ENCODE results near the gene C2CD3. TPM values are rescaled to one million over a fixed set of nuclear protein-coding genes. Genes with fewer than 3 reads are reported as not detected.

C2CD3 gene
- total RNA-seq, 1 donor from 2014 or later, result 23.8 TPM

DNA sequence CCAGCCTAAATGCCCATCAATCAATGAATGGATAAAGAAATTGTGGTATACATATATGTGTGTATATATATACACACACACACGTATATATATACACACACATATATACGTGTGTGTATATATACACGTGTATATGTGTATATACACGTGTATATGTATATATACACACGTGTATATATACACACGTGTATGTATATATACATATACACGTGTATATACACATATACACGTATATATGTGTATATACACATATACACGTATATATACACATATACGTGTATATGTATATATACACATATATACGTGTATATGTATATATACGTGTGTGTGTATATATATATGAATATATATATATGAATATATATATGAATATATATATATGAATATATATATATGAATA, 54.1 kb downstream of the C2CD3 start:
- intact Hi-C loops (cut with DNase I), result no loop called here
- H3K36me3 ChIP-seq, result peaks cover 0 to 25% of the 10 kb centered on the region in 2 donors
- no peak for DNase-seq (ENCODE audit: extremely low spot score in 2 of 2)
- H3K9me3 ChIP-seq, result no peaks in the 10 kb centered on the region
- no peak overlapping the region for H3K4me3 ChIP-seq
- H3K4me1 ChIP-seq, result no peaks in the 10 kb centered on the region
- H3K27me3 ChIP-seq, result no peaks in the 10 kb centered on the region
- TF ChIP-seq, protein P1, sequence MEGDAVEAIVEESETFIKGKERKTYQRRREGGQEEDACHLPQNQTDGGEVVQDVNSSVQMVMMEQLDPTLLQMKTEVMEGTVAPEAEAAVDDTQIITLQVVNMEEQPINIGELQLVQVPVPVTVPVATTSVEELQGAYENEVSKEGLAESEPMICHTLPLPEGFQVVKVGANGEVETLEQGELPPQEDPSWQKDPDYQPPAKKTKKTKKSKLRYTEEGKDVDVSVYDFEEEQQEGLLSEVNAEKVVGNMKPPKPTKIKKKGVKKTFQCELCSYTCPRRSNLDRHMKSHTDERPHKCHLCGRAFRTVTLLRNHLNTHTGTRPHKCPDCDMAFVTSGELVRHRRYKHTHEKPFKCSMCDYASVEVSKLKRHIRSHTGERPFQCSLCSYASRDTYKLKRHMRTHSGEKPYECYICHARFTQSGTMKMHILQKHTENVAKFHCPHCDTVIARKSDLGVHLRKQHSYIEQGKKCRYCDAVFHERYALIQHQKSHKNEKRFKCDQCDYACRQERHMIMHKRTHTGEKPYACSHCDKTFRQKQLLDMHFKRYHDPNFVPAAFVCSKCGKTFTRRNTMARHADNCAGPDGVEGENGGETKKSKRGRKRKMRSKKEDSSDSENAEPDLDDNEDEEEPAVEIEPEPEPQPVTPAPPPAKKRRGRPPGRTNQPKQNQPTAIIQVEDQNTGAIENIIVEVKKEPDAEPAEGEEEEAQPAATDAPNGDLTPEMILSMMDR (IDR thresholded peaks at IDR 0.05), result no peak
- no peak for TF ChIP-seq POLR2AphosphoS5 (IDR thresholded peaks at IDR 0.05; ENCODE audit: insufficient read depth in 1 of 2, low read depth in 1 of 2)
- no peak for TF ChIP-seq POLR2A (IDR thresholded peaks at IDR 0.05)
- no peak overlapping the region for H3K27ac ChIP-seq

GRCh38 chr11:74112877-74113276, 57.9 kb downstream of the C2CD3 start:
- intact Hi-C loops (cut with DNase I), result no loop called here

GRCh38 chr11:74106124-74106523, 64.7 kb downstream of the C2CD3 start:
- TF ChIP-seq POLR2AphosphoS5 (IDR thresholded peaks at IDR 0.05; ENCODE audit: insufficient read depth in 1 of 2, low read depth in 1 of 2) (no peak), POLR2A (IDR thresholded peaks at IDR 0.05) (no peak)
- TF ChIP-seq, protein P1 (IDR thresholded peaks at IDR 0.05), result no peak
- intact Hi-C loops (cut with DNase I), result no loop called here
- Histone ChIP-seq H3K4me3 (no peak overlapping the region), H3K27me3 (no peaks in the 10 kb centered on the region), H3K4me1 (no peaks in the 10 kb centered on the region), H3K9me3 (no peaks in the 10 kb centered on the region), H3K27ac (no peak overlapping the region), H3K36me3 (peaks cover 0 to 36% of the 10 kb centered on the region in 2 donors)
- no peak for DNase-seq (ENCODE audit: extremely low spot score in 2 of 2)

More at GRCh38 chr11:74112877-74113276, 57.9 kb downstream of the C2CD3 start:
- no peak for TF ChIP-seq POLR2A (IDR thresholded peaks at IDR 0.05)
- TF ChIP-seq POLR2AphosphoS5 (IDR thresholded peaks at IDR 0.05; ENCODE audit: insufficient read depth in 1 of 2, low read depth in 1 of 2), result no peak
- TF ChIP-seq, protein P1 (IDR thresholded peaks at IDR 0.05), result no peak
- DNase-seq (ENCODE audit: extremely low spot score in 2 of 2), result no peak
- H3K4me1 ChIP-seq, result no peaks in the 10 kb centered on the region
- no peaks in the 10 kb centered on the region for H3K27me3 ChIP-seq
- peaks cover 0 to 24% of the 10 kb centered on the region in 2 donors for H3K36me3 ChIP-seq
- no peak overlapping the region for H3K4me3 ChIP-seq
- no peaks in the 10 kb centered on the region for H3K9me3 ChIP-seq
- no peak overlapping the region for H3K27ac ChIP-seq

DNA sequence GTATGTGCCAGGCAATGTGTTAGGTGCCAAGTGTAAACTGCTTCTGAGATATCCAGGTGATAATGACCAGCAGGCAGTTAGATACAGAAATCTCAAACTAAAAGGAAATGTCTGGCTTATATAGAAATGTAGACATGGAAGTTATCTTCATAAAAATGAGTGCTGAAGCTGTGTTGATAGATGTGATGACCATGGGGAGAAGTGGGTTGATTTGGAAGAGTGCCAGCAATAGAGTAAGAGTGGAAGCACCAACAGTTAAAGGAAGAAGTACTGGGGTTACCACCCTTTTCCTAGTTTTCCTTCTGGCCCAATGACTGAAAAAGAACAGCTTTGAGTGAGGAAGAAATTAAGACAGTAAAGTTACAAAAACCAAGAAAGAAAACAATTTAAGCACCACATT, 68.5 kb downstream of the C2CD3 start:
- H3K9me3 ChIP-seq, result no peaks in the 10 kb centered on the region
- H3K4me1 ChIP-seq, result no peaks in the 10 kb centered on the region
- no peak for DNase-seq (ENCODE audit: extremely low spot score in 2 of 2)
- no peak overlapping the region for H3K27ac ChIP-seq
- H3K27me3 ChIP-seq, result no peaks in the 10 kb centered on the region
- intact Hi-C loops (cut with DNase I), result no loop called here
- H3K36me3 ChIP-seq, result peaks cover 0 to 57% of the 10 kb centered on the region in 2 donors
- no peak for TF ChIP-seq POLR2A (IDR thresholded peaks at IDR 0.05)
- H3K4me3 ChIP-seq, result no peak overlapping the region

- H3K4me3 ChIP-seq, result no peak overlapping the region
- TF ChIP-seq, protein P1 (IDR thresholded peaks at IDR 0.05), result no peak
- no peak for DNase-seq (ENCODE audit: extremely low spot score in 2 of 2)
- H3K9me3 ChIP-seq, result no peaks in the 10 kb centered on the region
- no peaks in the 10 kb centered on the region for H3K27me3 ChIP-seq
- intact Hi-C loops (cut with DNase I), result no loop called here
- H3K4me1 ChIP-seq, result no peaks in the 10 kb centered on the region
- H3K36me3 ChIP-seq, result peaks cover 0 to 51% of the 10 kb centered on the region in 2 donors
- H3K27ac ChIP-seq, result no peak overlapping the region
These were observed 70.1 kb downstream of the C2CD3 start for GRCh38 chr11:74100735-74101134.

DNA sequence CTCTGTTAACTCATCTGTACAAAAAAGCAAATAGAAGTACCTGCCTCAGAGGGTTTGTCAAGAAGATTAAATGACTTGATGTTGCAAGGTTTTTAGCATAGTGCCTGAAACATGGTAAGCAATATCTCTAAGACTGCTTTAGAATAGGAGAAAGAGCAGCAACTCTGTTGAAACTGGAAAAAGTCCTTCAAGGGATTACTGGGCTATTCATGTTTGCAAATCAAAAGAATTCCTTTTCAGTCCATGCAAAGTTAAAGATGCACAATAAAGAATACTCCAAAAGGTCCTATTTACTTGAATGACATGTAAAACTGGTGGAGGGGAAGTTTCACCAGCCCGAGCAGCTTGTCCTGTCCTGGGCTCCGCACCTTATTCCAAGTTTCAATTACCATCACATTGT, 70.6 kb downstream of the C2CD3 start:
- peaks cover 0 to 46% of the 10 kb centered on the region in 2 donors for H3K36me3 ChIP-seq
- intact Hi-C loops (cut with DNase I), result no loop called here
- TF ChIP-seq, protein P1 (IDR thresholded peaks at IDR 0.05), result no peak
- TF ChIP-seq POLR2A (IDR thresholded peaks at IDR 0.05), result no peak
- no peak for TF ChIP-seq POLR2AphosphoS5 (IDR thresholded peaks at IDR 0.05; ENCODE audit: insufficient read depth in 1 of 2, low read depth in 1 of 2)

More for the DNA sequence above, 70.6 kb downstream of the C2CD3 start:
- H3K27me3 ChIP-seq, result no peaks in the 10 kb centered on the region
- DNase-seq (ENCODE audit: extremely low spot score in 2 of 2), result no peak
- H3K27ac ChIP-seq, result no peak overlapping the region
- H3K9me3 ChIP-seq, result no peaks in the 10 kb centered on the region
- H3K4me3 ChIP-seq, result no peak overlapping the region
- no peaks in the 10 kb centered on the region for H3K4me1 ChIP-seq
